Activated CD8-positive, alpha-beta T cell treated with anti-CD3 and anti-CD28 coated beads for 36 hours (primary cell): ENCODE measurements around the gene DUS1L. TPM values are rescaled to one million over a fixed set of nuclear protein-coding genes. Genes with fewer than 3 reads are reported as not detected.

ENCODE experiments used
- ATAC-seq: fragments of 200-7000 bp; cut with Tn5 transposase; one replicate; pipeline ENCODE4 v1.10.0; 2021; ENCODE audit warnings: mild to moderate bottlenecking, moderate library complexity
- CTCF ChIA-PET: fragments of 350-600 bp; sonication (Branson Sonifier 250); formaldehyde crosslinking; loops from one replicate; lab custom pipeline; 2021; ENCODE audit warnings: antibody characterized with exemption; lab: Charles Lee
- POLR2A ChIA-PET: fragments of 350-600 bp; sonication (Branson Sonifier 250); formaldehyde crosslinking; loops from one replicate; lab custom pipeline; 2021; ENCODE audit warnings: antibody characterized with exemption; lab: Charles Lee
- DNase-seq: peaks from one replicate; pipeline ENCODE4 v3.0.0-alpha.2; 2020
- H3K27ac Mint-ChIP-seq: one replicate; pipeline ENCODE4 v1.8.0; 2021; ENCODE audit warnings: mild to moderate bottlenecking, mixed read lengths
- H3K27me3 Mint-ChIP-seq: one replicate; pipeline ENCODE4 v1.8.0; 2021; ENCODE audit warnings: mixed read lengths
- H3K36me3 Mint-ChIP-seq: one replicate; pipeline ENCODE4 v1.8.0; 2021; ENCODE audit warnings: low read depth, mixed read lengths
- H3K4me1 Mint-ChIP-seq: one replicate; pipeline ENCODE4 v1.8.0; 2021; ENCODE audit warnings: low read depth, mixed read lengths
- H3K4me3 Mint-ChIP-seq: one replicate; pipeline ENCODE4 v1.8.0; 2021; ENCODE audit warnings: mild to moderate bottlenecking, moderate library complexity, mixed read lengths
- H3K9me3 Mint-ChIP-seq: one replicate; pipeline ENCODE4 v1.8.0; 2021; ENCODE audit warnings: mixed read lengths
- intact Hi-C: fragments of 100-400 bp; cut with micrococcal nuclease; formaldehyde crosslinking; loops from one replicate; pipeline ENCODE4 v1.10.0; 2022
- total RNA-seq, 2 experiments: library from RNA; stranded (reverse); gene quantifications; one replicate each; pipeline ENCODE4 v1.2.3, GENCODE V29; 2021
- TF ChIP-seq, protein P1 (sequence below): fragments of 200-600 bp; IDR thresholded peaks from one replicate; pipeline ENCODE4 v1.8.0; 2022; ENCODE audit warnings: antibody characterized with exemption, mild to moderate bottlenecking

DUS1L gene
- total RNA-seq, 2 experiments from 2014 or later, result 139 to 140 TPM

- H3K9me3 Mint-ChIP-seq, result no peaks in the 10 kb centered on the region
- peaks cover 13% of the 10 kb centered on the region for H3K36me3 Mint-ChIP-seq
- H3K4me1 Mint-ChIP-seq, result no peaks in the 10 kb centered on the region
- DNase-seq, result no peak
- CTCF ChIA-PET, result no interaction called here
- TF ChIP-seq, protein P1, sequence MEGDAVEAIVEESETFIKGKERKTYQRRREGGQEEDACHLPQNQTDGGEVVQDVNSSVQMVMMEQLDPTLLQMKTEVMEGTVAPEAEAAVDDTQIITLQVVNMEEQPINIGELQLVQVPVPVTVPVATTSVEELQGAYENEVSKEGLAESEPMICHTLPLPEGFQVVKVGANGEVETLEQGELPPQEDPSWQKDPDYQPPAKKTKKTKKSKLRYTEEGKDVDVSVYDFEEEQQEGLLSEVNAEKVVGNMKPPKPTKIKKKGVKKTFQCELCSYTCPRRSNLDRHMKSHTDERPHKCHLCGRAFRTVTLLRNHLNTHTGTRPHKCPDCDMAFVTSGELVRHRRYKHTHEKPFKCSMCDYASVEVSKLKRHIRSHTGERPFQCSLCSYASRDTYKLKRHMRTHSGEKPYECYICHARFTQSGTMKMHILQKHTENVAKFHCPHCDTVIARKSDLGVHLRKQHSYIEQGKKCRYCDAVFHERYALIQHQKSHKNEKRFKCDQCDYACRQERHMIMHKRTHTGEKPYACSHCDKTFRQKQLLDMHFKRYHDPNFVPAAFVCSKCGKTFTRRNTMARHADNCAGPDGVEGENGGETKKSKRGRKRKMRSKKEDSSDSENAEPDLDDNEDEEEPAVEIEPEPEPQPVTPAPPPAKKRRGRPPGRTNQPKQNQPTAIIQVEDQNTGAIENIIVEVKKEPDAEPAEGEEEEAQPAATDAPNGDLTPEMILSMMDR, result no peak
- no peak overlapping the region for H3K4me3 Mint-ChIP-seq
- ATAC-seq, result no peak
- H3K27me3 Mint-ChIP-seq, result no peaks in the 10 kb centered on the region
- H3K27ac Mint-ChIP-seq, result no peak overlapping the region
- POLR2A ChIA-PET, result interaction anchor here (1.1 kb wide), 1 partner anchor 17 kb away, joined by 4 read pairs; the partner anchor contains the start of gene DUS1L
- intact Hi-C loops, result no loop called here
These were observed 16.9 kb upstream of the DUS1L start for GRCh38 chr17:82082456-82082855.

- CTCF ChIA-PET, result no interaction called here
- intact Hi-C loops, result no loop called here
- peaks cover 12% of the 10 kb centered on the region for H3K36me3 Mint-ChIP-seq
- H3K27ac Mint-ChIP-seq, result no peak overlapping the region
- H3K27me3 Mint-ChIP-seq, result no peaks in the 10 kb centered on the region
- no peaks in the 10 kb centered on the region for H3K4me1 Mint-ChIP-seq
- H3K4me3 Mint-ChIP-seq, result no peak overlapping the region
- no peak for ATAC-seq
- TF ChIP-seq, protein P1, result no peak
- no peaks in the 10 kb centered on the region for H3K9me3 Mint-ChIP-seq
- POLR2A ChIA-PET, result interaction anchor here (1.8 kb wide), 1 partner anchor 29 kb away, joined by 5 read pairs; no protein-coding TSS in a partner anchor
- DNase-seq, result no peak
These were observed 16.4 kb upstream of the DUS1L start for GRCh38 chr17:82081966-82082365.

DNA sequence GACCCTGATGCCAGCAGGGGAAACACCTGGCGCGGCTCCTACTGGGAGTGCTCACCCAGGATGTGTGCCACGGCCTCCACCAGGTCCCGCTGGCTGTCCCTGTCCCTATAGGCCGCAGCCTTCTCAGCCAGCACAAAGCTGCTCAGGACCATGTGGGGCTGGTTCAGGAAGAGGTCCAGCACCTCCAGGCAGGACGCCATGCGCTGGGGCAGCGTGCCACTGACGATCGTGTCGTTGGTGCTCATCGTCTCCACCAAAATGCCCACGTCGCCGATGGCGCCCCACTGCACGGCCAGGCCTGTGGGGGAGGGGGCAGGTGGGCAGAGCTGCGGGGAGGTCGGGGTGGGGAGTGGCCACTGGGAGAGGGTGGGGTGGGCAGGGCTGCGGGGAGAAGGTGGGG, 15.9 kb upstream of the DUS1L start:
- ATAC-seq, result no peak
- POLR2A ChIA-PET, result interaction anchor here (1.1 to 3.0 kb wide), 3 partner anchors 8 to 46 kb away, joined by 3 to 18 read pairs (median 5); no protein-coding TSS in a partner anchor
- H3K27ac Mint-ChIP-seq, result no peak overlapping the region

DNA sequence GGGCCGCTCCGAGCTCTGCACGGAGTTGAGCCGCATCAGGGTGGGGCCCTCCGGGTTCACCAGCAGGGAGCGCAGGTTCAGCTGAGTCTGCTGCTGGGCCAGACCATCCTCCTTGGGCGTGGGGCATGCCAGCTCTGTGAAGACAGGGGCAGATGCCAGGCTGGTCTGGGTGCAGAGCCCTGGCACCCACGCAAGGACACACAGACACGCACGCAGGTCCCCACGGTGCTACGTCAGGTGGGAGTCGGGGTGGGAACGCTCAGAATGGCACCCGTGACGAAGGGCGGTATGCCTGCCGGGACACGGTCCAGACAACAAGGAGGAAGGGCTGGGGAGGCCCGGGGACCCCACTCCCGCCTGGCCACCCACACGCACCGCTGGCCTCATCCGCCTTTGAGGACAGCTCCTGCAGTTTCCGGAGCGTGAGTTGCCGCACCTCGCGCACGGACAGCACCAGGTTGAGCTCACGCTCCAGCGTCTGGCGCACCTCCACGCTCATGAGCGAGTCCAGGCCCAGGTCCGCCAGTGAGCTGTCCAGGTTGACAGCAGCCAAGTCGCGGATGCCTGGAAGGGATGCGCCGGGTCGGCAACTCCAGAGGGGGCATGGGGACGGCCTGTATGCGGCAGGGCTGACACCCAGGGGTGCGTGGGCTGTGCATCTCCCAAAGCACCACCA, 15.3 kb upstream of the DUS1L start:
- no peak for DNase-seq
- no peaks in the 10 kb centered on the region for H3K9me3 Mint-ChIP-seq
- POLR2A ChIA-PET, result interaction anchor here (1.1 to 3.0 kb wide), 5 partner anchors 9 to 46 kb away, joined by 3 to 18 read pairs (median 5); partner anchors contain the start of gene DUS1L

More for the DNA sequence above, 15.9 kb upstream of the DUS1L start:
- TF ChIP-seq, protein P1, result no peak
- no peak for DNase-seq
- H3K4me3 Mint-ChIP-seq, result no peak overlapping the region
- intact Hi-C loops, result no loop called here
- no peaks in the 10 kb centered on the region for H3K9me3 Mint-ChIP-seq
- H3K4me1 Mint-ChIP-seq, result no peaks in the 10 kb centered on the region
- H3K36me3 Mint-ChIP-seq, result peaks cover 12% of the 10 kb centered on the region
- CTCF ChIA-PET, result no interaction called here
- H3K27me3 Mint-ChIP-seq, result no peaks in the 10 kb centered on the region

More for the DNA sequence above, 15.3 kb upstream of the DUS1L start:
- no peak overlapping the region for H3K4me3 Mint-ChIP-seq
- peaks cover 12% of the 10 kb centered on the region for H3K36me3 Mint-ChIP-seq
- no peaks in the 10 kb centered on the region for H3K4me1 Mint-ChIP-seq
- no peak for ATAC-seq
- intact Hi-C loops, result no loop called here
- TF ChIP-seq, protein P1, result no peak
- H3K27ac Mint-ChIP-seq, result no peak overlapping the region
- CTCF ChIA-PET, result no interaction called here
- no peaks in the 10 kb centered on the region for H3K27me3 Mint-ChIP-seq
